Measurements from ENCODE around the gene ANO4.

Gene ANO4

GRCh38 chr12:101173197-101173749 is 378.7 kb downstream of the ANO4 start:
- no peak for DNase-seq (ENCODE audit: low read depth in 3 of 3, low spot score in 1 of 3)

DNA sequence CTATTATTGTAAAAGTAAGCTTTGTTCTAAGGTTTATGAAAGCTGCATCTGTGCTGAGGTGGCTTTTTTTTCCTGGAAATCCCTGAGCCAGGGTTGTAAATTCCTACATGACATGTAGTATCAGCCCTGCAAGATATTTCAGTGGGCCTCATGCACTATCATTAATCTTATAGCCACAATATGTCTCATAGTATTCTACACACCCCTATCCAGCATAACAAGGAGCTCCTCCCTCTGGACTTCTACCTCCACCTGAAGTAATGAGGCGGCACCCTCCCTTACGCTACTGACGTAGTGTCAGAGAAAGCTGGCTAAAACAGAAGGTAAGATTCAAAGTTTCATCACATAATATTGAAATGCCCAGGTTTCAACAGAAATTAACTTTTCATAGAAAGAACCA is 380.0 kb downstream of the ANO4 start:
- DNase-seq (ENCODE audit: low read depth in 3 of 3, low spot score in 1 of 3) = no peak

All from stimulated activated CD4-positive, alpha-beta T cell treated with anti-CD3 and anti-CD28 coated beads, TNF-alpha, amount 100 ng/mL, for 1 hour (primary cell).